SK-N-SH treated with all-trans-retinoic acid at 6 μM for 48 hours (cell line): Measurements from ENCODE around the gene SLC41A3.

Experiments
- ARNTL ChIP-seq: fragments of 450-650 bp; formaldehyde crosslinking; IDR thresholded peaks from 2 replicates; pipeline ENCODE4 v1.5.0; 2020; ENCODE audit warnings: low read depth, mild to moderate bottlenecking, moderate library complexity, borderline replicate concordance
- ISL1 ChIP-seq: fragments of 250-450 bp; sonication (Bioruptor Pico); IDR thresholded peaks from 2 replicates; pipeline ENCODE4 v2.1.2; 2022; ENCODE audit warnings: mild to moderate bottlenecking, moderate library complexity
- PATZ1 ChIP-seq: fragments of 250-450 bp; sonication (Bioruptor Pico); IDR thresholded peaks from 2 replicates; pipeline ENCODE4 v1.8.0; 2020; ENCODE audit warnings: mild to moderate bottlenecking, moderate library complexity, borderline replicate concordance
- ZNF8 ChIP-seq: fragments of 450-650 bp; formaldehyde crosslinking; IDR thresholded peaks from 2 replicates; pipeline ENCODE4 v1.5.0; 2020; ENCODE audit warnings: mild to moderate bottlenecking, moderate library complexity

- no peak for TF ChIP-seq ARNTL (CRISPR knock-in tag)
- TF ChIP-seq PATZ1 (CRISPR knock-in tag), result no peak
- no peak for TF ChIP-seq ZNF8
- TF ChIP-seq ISL1 (CRISPR knock-in tag), result no peak
Observed at GRCh38 chr3:126065876-126066275, 18.0 kb downstream of the SLC41A3 start.
